Left colon (tissue), 2 donors: Measurements from ENCODE around the gene TSPAN9. TPM values are rescaled to one million over a fixed set of nuclear protein-coding genes. Genes with fewer than 3 reads are reported as not detected.
A peak's percentile ranks its signal among the peaks of the same experiment; 100 is the strongest.

Source experiments
- ATAC-seq: fragments of 200-7000 bp; cut with Tn5 transposase; one replicate; pipeline ENCODE4 v1.9.1; 2020; ENCODE audit warnings: mild to moderate bottlenecking, moderate library complexity
- DNase-seq, 2 donors: peaks; one replicate each; pipeline ENCODE4 v3.0.0-alpha.2; 2020
- intact Hi-C, 2 donors: fragments of 100-400 bp; cut with DNase I in 1 of 2; cut with micrococcal nuclease in 1 of 2; formaldehyde crosslinking; loops; one replicate each; pipeline versions ENCODE4 v1.11.2 to v1.14.0; 2022; cut with DNase I, micrococcal nuclease
- total RNA-seq, 2 donors: library from RNA; stranded (reverse); fragmentation: NEBNext Ultra II Directional; extraction: Animal tissue kit (Norgen Biotek cat#: 25700); gene quantifications; one replicate each; pipeline ENCODE4 v1.2.1, GENCODE V29; 2021
- donor health status: DM: no; HTN: no; CAD: no.
- donor health status: DM: yes; HTN: yes; CAD: no.

The TSPAN9 gene
- total RNA-seq, 2 donors from 2014 or later, result 7.1 to 9.6 TPM

DNA sequence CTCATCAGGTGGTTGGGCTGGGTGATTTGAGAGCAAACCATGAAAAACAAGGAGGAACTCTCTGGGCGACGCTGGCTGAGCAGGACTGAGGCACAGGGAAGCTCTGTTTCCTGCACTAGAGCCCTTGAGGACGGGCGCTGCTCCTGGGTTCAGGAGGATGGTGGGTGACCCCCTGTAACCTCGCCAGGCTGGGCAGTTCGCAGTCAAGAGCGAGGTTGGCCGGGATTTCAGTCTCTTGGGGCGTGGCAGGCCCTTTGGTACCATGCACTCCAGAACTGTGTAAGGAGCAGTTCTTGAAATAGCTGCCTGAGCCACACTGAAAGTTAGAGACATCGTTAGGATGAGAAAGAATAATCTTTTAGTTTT lies 202.2 kb downstream of the TSPAN9 start:
- ATAC-seq, result no peak
- intact Hi-C loops, result loop anchor here (5.0 to 10.0 kb wide), 2 partner anchors 142 to 205 kb away; partner anchors contain the start of gene TSPAN9 (in 2 of the 2)
- no peak for DNase-seq

DNA sequence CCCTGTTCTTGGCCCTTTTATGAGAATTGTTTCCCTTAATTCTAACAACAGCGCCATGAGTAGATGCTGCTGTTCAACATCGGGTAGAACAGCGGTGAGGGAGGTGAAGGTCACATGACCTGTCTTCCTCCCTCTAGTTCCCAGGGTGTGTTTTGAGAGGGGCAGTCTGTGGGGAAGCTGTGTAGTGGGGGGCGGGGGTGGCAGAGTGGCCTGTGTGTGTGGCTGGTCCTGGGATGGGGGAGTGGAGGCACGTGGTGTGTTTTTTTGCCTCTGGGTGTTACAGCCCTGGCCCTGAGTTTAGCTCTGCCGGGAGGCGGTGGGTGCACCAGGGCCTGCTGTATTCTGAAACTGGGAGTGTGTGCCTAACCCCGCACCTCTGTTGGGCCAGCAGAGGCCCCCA lies 202.7 kb downstream of the TSPAN9 start:
- DNase-seq (no peak), ATAC-seq (no peak)
- intact Hi-C loops, result loop anchor here (5.0 to 10.0 kb wide), 2 partner anchors 143 to 205 kb away; partner anchors contain the start of gene TSPAN9 (in 2 of the 2)

DNA sequence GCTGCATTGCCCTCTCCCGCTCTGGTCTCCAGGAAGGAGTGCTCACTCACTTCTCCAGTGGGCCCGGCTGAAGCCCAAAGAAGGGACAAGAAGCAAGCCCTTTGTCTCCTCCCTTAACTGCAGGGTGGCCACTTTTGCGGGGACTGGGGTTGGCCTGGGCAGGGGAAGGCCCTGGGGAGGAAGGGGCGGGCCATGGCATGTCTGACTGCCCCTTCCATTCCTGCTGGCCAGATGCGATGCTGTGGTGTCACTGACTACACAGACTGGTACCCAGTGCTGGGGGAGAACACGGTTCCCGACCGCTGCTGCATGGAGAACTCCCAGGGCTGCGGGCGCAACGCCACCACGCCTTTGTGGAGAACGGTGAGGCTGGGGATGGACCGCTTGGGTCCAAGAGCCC lies 203.8 kb downstream of the TSPAN9 start:
- DNase-seq (no peak), ATAC-seq (no peak)
- intact Hi-C loops, result no loop called here

DNA sequence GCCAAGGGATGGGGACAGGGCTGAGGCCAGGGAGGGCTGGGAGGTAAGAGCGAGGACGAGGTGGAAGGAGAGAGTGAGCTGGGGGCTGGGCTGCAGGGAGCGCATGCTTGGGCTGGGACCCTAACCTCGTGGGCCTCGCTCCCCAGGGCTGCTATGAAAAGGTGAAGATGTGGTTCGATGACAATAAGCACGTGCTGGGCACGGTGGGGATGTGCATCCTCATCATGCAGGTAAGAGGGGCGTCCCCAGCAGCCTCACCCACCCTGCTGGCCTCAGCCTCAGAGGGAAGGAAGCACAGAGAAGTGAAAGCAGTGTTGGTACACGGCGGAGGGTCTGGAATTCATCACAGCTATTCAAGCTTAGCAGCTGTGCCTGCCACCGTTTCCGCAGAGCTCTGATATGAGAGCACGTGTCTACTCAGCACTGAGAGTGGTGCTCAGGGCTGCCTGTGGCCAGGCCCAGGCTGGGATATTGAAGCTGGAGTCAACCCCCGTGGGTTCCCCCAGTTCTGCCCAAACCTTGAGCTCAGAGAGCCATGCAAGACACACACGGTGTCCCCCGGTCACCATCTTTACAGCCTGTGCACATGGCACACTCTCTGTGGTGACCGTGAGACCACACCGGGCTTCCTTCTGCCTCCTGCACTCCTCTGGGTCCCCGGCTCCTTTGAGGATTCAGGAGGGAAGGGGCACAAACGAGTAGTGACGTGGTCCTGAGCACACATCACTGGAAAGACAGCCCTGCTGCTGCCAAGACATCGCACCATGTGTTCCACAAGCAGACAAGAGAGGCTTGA lies 204.6 kb downstream of the TSPAN9 start:
- DNase-seq (no peak), ATAC-seq (no peak)
- intact Hi-C loops, result no loop called here

DNA sequence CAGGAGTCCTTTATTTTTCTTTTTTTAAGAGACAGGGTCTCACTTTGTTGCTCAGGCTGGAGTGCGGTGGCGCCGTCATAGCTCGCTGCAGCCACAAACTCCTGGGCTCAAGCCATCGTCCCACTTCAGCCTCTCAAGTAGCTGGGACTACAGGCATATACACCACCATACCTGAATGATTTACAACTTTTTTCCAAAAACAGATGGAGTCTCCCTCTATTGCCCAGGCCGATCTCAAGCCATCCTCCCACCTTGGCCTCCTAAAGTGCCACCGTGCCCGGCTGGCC lies 205.1 kb downstream of the TSPAN9 start:
- intact Hi-C loops, result no loop called here
- no peak for ATAC-seq
- no peak for DNase-seq

DNA sequence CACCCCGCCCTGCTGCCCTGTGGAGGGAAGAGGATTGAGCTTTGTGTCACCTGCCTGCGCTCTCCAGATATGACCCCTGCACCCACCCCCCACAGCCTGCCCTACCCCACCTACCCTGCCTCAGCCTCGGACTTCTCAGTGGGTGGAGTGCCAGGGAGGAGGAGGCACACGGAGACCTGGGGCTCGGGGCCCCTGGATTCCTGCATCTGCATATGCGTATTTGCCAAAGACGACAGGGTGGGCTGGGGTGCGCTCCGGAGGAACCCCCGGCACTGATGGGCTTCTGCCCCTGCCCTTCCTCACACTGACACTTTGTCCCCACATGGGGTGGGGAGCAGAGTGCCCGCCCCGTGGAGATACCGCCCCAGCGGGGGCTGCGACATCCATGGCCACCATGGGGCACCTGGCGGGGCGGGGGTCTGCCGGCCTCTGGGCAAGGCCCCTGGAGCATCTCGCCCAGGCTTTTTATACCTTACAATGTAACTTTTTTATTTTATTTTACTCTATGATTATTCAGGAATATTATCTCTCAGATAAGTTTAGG lies 206.0 kb downstream of the TSPAN9 start:
- no peak for DNase-seq
- intact Hi-C loops, result no loop called here
- no peak for ATAC-seq

DNA sequence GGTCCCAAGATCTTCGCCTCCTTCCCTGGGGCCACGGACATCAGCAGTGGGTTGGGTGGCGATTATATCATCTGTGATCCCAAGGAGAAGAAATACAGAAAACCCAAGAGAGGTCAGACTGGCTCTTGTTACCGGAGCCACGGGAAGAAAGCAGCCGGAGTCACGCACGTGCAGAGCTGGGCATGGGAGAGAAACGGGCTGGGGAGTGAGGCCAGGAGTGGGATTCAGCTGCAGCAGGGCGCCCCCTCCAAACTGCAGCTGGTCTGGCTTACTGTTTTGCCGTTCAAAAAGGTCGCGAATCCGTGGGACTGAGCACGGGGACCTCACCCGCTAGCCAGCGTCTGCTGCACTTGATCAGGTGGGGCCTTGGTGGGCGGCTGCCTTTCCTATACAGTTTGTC lies 207.2 kb downstream of the TSPAN9 start:
- ATAC-seq, result no peak
- intact Hi-C loops, result no loop called here
- no peak for DNase-seq

DNA sequence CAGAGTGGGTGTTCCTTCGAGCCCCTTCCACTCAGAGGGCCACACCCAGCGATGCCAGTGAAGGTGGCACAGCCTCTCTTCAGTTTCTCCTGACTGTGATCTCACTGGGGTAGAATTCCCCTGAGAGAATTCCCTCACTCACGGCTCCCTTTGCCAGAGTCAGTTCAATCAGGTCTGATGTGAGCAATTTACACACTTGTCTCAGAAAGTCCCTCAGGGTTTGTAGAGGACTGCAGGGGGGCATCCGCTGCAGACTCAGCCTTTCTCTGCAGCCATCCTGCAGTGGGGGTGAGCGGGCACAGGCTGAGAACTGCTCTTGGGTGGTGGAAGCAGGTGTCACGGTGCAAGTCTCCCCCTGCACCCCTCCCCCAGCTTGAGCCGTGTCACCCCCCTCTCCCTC lies 208.4 kb downstream of the TSPAN9 start:
- intact Hi-C loops, result no loop called here
- DNase-seq, result no peak

DNA sequence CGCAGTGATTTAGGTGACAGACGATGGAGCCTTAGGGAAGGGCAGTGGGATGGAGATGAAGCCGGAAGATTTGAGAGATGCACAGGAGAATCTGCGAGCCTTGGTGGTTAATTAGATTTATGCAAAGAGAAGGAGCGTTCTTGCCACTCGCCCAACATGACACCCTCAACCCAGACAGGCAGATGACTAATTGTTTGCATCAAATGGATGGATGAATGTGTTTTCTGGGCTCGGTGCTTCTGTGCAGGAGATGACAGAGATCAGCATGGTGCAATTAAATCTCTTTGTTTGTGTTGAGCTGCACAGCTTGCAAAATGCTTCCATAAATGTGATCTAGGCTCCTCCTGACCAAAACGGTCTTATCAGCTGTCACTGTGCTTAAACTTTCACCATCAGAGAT lies 211.5 kb downstream of the TSPAN9 start:
- intact Hi-C loops, result no loop called here
- DNase-seq, result no peak
- no peak for ATAC-seq

More for the DNA sequence above, 208.4 kb downstream of the TSPAN9 start:
- ATAC-seq, result no peak

DNA sequence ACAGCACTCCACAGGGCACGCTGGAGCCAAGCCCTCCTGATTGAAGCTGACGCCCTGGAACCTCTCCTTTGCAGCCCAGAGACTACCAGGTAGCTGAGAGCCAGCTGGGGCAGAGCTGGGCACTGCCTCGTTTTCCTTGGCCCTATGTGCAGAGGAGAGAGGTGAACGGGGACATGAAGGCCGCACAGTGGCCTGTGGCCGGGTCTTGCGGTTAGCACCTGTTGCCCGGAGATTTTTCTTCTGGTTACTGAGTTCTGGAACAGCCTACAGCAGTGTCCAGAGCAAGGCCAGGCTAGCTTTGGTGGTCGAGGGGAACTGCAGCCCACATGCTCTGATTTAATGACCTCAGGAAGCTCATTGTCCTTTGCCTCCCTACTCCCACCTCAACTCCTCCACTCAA lies 212.5 kb downstream of the TSPAN9 start:
- DNase-seq, result no peak
- intact Hi-C loops, result no loop called here
- no peak for ATAC-seq

DNA sequence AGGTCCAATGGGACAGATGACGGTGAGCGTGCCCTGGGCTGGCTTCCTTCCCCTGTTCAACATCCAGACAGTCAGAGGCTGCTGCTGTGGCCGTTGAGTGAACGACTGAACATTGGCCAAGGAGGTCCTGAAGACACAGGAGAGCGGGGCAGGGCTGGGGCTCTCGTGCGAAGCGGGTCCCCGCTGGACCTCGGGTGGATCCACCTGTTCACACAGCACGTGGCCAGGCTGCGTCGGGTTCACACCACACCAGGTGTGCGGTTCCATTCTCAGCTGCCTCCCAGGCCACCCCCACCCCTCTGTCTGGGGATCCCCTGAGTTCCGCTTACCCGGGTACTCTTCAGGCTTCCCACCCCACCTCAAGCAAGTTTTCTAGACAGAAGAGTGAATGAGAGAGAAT lies 214.8 kb downstream of the TSPAN9 start:
- no peak for ATAC-seq
- intact Hi-C loops, result no loop called here
- DNase-seq, result no peak

DNA sequence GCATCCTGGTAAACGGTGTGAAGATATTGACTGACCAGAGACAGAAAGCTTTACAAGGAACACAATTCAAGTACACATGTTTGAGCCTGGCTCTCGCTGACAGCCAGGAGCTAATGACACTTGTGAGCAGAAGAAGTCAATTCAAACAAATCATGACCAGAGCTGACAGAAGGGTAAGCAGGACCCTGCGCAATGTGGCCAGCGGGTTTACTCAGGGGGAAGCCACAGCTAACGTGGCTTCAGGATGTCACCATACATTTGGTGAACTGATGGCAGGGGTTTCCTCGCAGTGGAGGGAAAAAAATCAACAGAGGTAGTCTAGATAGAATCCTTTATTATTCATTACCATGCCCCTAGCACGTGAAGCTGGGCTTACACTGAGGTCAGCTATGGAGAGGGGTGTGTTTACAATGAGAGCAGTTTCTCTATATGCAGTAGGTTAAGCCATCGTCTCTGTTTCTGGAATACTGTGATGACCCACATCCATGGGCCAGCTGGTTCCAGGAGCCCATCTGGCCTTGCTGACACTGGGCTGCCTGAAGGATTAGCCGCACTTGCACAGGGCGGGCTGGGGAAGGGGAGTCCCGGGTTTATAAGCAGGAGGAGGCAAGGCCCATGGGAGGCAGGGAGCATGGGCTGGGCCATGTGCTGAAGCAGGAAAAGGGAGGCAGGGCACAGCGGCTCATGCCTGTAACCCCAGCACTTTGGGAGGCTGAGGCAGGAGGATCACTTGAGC lies 215.7 kb downstream of the TSPAN9 start:
- no peak for DNase-seq
- intact Hi-C loops, result no loop called here
- no peak for ATAC-seq

DNA sequence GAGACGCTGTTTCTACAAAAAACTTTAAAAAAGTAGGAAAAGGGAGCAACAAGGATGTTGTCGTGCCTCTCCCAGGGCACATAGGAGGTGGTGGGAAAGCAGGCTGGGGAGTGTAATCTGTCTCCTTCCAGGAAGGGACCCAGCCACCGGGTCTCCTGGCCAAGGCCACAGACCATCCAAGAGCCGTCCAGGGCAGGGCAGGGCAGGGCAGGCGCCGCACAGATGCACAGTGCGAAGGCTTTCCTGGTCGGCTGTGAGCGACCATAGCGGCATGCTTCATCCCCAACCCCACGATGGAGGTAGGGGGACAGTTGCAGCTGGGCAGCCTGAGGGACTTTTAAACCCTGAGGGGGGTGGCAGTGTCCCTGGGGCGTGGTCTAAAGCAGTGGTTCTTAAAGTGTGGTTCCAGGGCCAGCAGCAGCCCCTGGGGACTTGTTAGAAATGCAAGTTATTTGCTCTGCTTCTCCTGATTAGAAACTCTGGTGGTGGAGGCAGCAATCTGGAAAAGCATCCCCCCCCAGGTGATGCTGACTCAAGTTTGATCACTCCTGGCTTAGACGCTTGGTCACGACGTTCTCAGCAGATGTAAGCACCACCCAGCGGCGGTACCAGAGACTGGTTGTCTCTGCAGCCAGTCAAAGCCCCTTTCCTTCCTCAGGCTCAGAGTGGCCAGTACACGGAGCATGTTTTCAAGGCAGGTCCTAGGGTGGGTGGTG lies 216.4 kb downstream of the TSPAN9 start:
- intact Hi-C loops, result no loop called here
- ATAC-seq, result no peak

DNA sequence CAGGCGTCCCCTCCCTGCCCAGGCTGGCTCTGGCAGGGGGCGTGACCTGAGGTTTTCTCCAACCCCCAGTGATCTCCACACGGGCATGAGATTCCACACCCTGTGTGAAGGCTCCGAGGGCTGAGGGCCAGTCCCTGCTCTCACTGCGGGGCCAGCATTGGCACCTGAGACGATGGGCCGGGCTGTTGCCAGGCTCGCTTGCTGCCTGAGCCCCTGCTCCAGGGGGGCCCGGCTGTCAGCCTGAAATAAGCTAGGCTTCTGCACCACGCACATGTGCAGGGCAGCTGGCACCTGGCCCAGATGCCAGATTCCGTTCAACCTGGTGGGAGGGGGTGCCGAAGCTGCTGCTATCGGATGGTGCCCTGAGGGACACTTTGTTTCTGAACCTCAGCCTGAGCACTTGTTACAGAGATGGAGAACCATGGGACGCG lies 217.3 kb downstream of the TSPAN9 start:
- ATAC-seq (no peak), DNase-seq (no peak)
- intact Hi-C loops, result no loop called here

More for the DNA sequence above, 216.4 kb downstream of the TSPAN9 start:
- DNase-seq, result no peak

DNA sequence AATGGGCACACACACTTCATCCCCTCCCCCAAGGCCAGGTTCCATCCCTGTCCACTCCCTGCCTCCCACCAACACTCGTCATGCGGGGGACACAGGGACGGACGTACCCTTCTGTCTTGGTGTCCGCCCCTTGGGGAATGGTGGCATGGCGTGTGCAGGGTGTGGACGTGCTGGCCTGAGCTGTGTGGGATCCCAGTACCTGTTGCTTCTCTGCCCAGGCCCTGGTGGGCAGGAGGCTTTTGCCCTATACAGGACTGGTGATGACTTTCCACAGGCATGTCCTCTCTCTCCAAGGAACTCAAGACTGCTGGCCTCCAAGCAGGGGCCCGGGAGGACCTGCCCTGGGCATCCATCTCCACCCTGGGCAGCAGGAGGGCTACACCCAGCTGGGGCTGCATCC lies 218.0 kb downstream of the TSPAN9 start:
- DNase-seq, result no peak
- intact Hi-C loops, result no loop called here
- ATAC-seq, result no peak

DNA sequence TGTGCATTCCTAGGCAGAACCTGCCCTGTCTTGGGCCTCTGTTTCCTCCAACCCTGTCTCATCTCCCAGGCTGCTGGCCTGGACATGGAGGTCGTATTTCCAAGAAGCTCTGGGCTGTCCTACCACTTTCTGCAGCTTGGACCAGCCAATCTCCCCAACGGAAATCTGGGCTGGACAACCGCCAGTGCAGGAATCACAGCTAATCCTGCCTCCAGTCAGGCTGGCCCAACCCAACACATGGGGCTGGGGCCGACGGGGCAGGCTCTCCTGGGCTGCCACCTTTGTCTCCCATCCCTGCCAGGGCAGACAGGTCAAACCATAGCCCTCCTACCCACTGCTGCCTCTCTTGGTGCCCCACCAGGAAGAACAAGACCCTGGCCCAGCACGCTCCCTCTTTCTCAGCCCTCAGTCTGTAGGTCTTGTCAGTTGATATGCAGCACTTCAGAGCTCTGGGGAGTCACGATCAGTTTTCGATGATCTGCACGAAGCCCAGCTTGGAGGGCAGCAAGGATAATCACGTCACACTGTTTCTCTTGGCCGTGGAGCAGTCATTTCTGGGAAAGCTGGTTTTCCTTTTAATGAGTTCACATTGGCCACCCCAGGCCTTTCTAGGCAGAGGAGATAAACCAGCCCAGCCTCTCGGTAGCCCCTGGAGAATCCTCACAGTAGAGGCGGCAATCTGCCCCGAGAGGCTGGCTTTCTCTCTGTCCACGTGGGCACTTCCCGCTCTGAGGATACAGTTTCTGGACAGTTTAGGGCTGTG lies 218.6 kb downstream of the TSPAN9 start:
- ATAC-seq, result no peak
- intact Hi-C loops, result no loop called here
- peak in 1 of 2 donors; percentile 19 for DNase-seq

DNA sequence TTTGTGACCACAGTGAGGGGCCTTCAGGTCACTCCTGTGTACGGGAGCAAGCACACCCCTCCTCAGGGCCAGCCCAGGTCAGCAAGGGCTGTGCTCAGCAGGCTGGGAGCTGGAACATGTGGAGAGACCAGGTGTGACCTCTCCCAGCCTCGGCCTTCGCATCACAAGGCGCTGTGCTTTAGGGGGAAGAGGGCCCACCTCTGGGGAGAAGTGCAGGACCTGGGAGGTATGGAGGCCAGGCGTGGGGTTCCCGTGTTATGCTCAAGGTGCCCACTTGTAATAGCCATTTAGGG lies 219.2 kb downstream of the TSPAN9 start:
- no peak for ATAC-seq
- intact Hi-C loops, result no loop called here
- DNase-seq, result no peak

DNA sequence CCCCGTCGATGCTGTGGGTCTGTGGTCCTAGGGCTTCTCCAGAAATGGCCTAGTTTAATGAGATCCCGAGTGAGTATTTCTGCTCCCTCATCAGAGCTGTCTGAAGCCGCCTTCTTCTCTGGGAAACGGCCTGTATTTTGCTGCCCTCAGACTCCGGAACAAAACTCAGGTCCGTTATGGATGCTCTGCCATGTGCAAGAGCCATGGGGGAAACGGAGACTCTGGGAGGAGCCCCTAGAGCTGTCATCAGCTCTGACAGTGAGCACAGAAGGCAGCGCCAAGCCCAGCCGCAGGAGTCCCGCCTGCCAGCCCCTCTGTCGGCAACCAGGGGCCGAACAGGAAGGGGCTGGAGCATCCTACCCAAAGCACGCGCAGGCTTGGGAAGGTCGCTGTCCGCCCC lies 221.4 kb downstream of the TSPAN9 start:
- ATAC-seq, result no peak
- intact Hi-C loops, result no loop called here
- no peak for DNase-seq
